CD4-positive, alpha-beta T cell treated with Interleukin-1 beta for 1 hour (primary cell): ENCODE measurements around the gene PI16.
A peak's percentile ranks its signal among the peaks of the same experiment; 100 is the strongest.
"Not testable (repeated sequence)": the region's sequence is repeated elsewhere in the genome, so short reads cannot be mapped to it uniquely, and the experiment has no call there.

ENCODE experiments used
- DNase-seq, 2 donors: peaks; one replicate each; pipeline ENCODE4 v3.0.0-alpha.2; 2020 to 2022

The PI16 gene

GRCh38 chr6:36977470-36977941 lies 23.0 kb downstream of the PI16 start:
- DNase-seq: no peak

- no peak for DNase-seq
Observed at GRCh38 chr6:36978421-36979346, 24.1 kb downstream of the PI16 start.

- peak; percentile 41 to 46 for DNase-seq
Observed at GRCh38 chr6:36979347-36979742, 24.8 kb downstream of the PI16 start.

- DNase-seq: no peak
Observed at GRCh38 chr6:36980129-36980528, 25.6 kb downstream of the PI16 start.

- no peak for DNase-seq
Observed at GRCh38 chr6:36980876-36981619, 26.5 kb downstream of the PI16 start.

GRCh38 chr6:36983538-36983937 lies 29.0 kb downstream of the PI16 start:
- DNase-seq: no peak

DNA sequence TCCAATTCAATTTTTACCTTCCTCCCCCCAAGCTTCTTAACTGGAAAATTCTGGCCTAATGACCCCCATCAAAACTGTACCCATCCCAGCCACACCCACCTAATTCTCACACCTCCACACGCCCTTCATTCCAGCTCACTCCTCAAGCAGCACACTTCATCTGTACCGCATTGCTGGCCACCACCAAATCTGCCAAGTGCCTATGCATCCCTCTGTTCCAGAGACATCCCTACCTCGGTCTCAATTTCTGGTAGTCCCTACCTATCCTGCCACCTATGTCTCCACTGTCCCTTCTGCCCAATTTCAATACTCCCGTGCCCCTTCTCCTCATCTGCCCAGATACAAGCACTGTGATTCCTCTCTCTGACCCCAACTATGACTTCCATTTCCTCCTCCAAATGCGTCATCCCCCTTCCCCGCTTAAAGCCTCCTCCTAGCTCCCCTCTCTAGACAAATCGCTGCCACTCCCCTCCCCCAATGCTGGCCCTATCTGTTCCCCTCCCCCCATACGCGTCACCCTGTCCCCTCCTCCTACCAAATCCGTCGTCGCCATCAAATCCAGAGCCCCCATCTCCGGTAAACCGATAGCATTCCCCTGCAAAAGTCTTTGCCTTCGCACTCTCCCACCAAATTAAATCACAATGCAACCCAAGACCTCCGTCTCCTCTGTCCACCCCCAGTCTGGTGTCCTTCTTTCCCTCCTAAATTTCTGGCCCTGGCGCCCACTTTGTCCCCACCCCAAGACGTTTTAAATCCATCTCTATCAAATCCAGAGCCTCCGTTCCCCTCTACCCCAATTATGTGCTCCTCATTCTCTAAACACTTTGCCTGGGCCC lies 30.3 kb downstream of the PI16 start:
- DNase-seq: peak; percentile 79 to 80

DNA sequence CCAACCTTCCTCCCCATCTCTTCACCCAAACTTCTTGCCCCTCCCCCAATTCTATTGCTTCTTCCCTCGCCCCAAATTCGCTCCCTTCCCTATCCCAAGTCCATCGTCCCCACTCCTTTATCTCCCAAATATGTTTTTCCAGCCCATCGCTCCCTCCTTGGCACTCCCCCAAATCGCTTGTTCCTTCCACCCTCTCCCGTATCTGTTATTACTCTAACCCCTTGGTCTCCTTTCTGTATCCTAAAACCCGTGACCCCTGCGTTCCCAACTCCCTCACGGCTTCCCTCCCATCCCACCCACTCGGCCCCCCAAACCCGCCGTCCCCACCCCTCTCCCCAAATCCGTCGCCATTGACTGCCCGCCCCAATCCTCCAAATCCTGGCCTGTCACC lies 30.9 kb downstream of the PI16 start:
- DNase-seq: no peak

GRCh38 chr6:36985808-36986703 lies 31.5 kb downstream of the PI16 start, which contains the start of gene MTCH1:
TSS of gene MTCH1 (minus strand) at chr6:36986196. CDS start at chr6:36986173, 23 bp downstream.
- DNase-seq: peak; percentile 87 to 89

- no peak for DNase-seq
Observed at GRCh38 chr6:36986704-36987047, 32.1 kb downstream of the PI16 start.

- no peak for DNase-seq
Observed at GRCh38 chr6:36989264-36989663, 34.7 kb downstream of the PI16 start.

- DNase-seq: not testable (repeated sequence)
Observed at GRCh38 chr6:36990401-36990800, 35.9 kb downstream of the PI16 start.

- no peak for DNase-seq
Observed at GRCh38 chr6:36997811-36998722, 43.5 kb downstream of the PI16 start.

- DNase-seq: no peak
Observed at GRCh38 chr6:36998723-36999038, 44.1 kb downstream of the PI16 start.

DNA sequence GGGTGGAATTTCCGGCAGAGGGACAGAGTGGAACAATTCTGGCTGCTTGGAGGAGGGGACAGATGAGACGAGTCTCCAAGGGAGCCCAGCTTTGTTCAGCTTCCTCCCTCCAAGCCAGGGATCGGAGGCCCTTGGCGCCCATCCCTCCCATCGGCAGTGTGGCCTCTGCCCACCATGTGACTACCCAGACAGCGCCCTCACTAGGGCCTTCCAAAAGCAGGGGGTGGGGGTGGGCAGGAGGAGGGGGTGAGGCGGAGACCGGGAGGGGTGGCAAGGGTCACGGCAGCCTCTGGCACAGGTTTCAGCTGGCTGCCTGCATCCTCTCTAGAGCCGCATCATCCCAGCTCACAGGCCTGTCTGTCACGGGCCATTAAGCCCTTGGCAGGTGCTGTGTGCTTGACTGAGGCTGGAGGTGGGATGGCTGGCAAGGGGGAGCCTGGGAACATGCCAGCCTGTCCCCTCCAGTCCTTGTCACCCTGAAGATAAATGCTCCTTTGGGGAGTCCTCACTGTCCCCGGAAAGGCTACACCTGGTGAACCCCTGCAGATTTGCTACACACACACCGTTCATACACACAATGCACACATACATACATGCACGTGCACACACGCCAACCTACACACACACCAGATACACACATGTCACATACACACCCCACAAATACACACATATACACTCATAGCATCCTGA lies 44.7 kb downstream of the PI16 start:
- DNase-seq: no peak

DNA sequence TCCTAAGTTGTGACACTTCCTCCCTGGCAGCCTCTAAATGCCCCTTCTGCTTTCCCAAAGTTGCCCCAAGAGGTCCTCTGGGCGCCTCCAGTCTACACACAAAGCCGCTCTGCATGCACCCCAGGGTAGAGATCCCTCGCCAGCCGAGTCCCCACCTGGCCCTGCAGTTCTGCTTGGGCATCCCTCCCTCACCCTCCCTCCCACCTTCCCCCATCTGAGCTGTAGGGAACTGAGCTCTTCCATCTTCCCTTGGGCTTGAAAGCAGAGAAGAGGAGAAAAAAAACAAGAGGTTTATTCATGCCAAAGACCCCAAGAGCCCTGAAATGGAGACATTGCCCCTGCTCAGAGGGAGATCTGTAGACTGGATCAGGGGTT lies 45.2 kb downstream of the PI16 start:
- no peak for DNase-seq

DNA sequence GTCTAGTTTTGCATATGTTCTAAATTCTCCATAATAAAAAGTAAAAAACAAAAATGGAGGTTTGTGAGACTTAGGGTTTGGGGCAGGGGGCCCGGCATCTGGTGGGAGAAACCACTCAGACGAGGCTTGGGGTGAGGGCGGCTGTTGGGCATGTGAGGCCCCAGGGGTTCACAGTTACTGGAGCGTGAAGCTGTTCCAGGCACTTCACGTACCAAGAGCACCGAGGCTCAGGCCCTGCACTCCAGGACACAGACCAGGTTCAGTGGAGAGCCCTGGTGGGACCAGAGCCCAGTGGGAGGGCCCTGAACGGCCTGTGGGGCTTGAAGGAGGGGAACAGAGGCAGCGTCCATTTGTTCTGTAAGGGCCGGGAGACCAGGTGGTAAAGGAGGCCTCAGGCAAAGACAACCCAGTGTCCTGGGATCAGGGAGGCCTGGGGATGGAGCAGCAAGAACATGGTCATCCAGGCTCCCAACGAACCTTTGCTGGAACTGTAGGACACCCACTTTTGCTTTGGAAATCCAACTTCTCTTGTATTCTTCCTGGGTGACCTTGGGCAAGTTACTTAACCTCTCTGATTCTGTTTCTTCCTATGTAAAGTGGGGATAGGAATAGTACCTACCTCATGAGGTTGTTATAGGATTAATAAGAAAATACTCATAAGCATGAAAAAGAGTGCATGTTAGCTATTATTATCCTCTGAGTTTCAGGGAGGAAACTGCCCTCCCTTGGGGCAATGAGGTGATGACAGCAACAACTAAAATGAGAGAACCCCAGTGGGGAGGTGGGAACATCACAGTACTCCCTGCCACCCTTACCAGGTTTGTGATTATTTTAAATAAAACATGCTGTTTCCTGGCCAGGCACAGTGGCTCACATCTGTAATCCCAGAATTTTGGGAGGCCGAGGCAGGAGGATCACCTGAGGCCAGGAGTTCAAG lies 49.8 kb downstream of the PI16 start:
- peak in 1 of 2 donors; percentile 30 for DNase-seq

GRCh38 chr6:37005061-37005810 lies 50.7 kb downstream of the PI16 start, which contains the start of gene FGD2:
TSS of gene FGD2 (plus strand) at chr6:37005655. CDS start at chr6:37005818, 163 bp downstream.
- peak in 1 of 2 donors; percentile 73 for DNase-seq
